GM18511 (cell line): ENCODE measurements around the gene TRPM5.
"Not testable (repeated sequence)": the region's sequence is repeated elsewhere in the genome, so short reads cannot be mapped to it uniquely, and the experiment has no call there.

Source experiments
- ATAC-seq: cut with Tn5 transposase; IDR thresholded peaks from one replicate; pipeline ENCODE4 v1.9.1; 2021; ENCODE audit warnings: mild to moderate bottlenecking, moderate library complexity; ENCODE audit not compliant: unreplicated experiment

The TRPM5 gene

GRCh38 chr11:2443881-2444820, at the start of gene TRPM5:
TRPM5 (minus strand) TSS chr11:2444514; CDS start chr11:2423036, 21,478 bp downstream.
- no peak for ATAC-seq

- no peak for ATAC-seq
These were observed 44.8 kb upstream of the TRPM5 start for GRCh38 chr11:2489083-2489482.

GRCh38 chr11:2488004-2488403, 43.7 kb upstream of the TRPM5 start:
- no peak for ATAC-seq

DNA sequence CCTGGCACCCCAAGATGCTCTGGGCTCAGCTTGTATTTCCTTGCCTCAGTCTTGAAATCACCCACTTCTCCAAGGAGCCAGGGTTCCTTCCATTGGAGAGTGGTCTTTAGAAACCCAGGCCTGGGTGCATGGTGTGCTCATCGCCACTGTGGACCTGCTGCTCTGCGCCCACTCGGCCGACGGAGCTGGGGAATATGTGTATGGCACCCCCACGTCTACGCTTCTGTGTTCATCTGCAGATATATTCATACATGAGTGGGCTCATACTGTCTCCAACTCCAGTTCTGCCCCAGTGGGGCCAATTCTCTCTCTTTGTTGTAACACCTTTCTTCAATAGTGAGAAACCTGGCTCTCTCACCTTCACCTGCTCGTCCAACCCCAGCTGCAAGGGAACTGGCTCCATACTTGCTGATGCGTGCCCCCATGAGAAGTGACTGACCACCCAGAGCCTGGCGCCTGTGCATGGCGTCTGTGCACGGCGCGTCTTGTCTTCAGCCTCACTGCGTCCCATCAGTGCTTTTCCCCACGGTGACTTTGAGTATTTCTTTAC, 40.3 kb upstream of the TRPM5 start:
- no peak for ATAC-seq

DNA sequence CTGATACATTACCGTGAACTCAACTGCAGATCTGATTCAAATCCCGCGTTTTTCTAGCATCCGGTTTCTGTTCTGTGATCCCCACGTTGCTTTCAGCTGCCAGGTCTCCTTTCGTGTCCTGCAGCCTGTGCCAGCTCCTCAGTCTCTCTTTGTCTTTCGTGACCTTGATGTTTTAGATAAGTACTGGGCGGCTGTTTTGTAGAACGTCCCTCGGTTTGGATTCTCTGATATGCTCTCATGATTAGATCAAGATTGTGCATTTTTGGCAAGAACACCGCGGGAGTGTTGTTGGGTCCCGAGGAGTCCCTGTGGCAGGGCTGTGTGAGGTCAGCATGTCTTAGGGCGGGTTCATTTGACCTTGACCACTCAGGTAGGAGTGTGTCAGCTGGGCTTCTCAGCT, 39.1 kb upstream of the TRPM5 start:
- ATAC-seq, result no peak

- ATAC-seq, result no peak
These were observed 38.4 kb upstream of the TRPM5 start for GRCh38 chr11:2482745-2483144.

- ATAC-seq, result no peak
These were observed 37.9 kb upstream of the TRPM5 start for GRCh38 chr11:2482204-2482603.

GRCh38 chr11:2481253-2481652, 36.9 kb upstream of the TRPM5 start:
- ATAC-seq, result no peak

DNA sequence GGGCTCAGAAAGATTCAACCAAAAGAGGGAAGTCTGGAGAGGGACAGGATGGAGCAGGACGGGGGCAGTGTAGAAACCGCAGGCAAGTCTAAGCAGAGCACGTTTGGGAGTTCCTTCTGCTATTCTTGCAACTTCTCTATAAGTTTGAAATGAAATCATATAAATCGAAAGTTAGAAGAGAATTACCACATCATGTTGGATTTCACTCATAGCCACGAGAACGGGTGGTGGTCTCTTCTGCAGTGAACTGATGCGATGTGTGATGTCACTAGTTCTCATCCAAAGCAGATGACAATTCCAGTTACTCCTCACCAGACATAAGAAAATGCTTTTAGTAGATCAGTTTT, 36.5 kb upstream of the TRPM5 start:
- ATAC-seq, result no peak

DNA sequence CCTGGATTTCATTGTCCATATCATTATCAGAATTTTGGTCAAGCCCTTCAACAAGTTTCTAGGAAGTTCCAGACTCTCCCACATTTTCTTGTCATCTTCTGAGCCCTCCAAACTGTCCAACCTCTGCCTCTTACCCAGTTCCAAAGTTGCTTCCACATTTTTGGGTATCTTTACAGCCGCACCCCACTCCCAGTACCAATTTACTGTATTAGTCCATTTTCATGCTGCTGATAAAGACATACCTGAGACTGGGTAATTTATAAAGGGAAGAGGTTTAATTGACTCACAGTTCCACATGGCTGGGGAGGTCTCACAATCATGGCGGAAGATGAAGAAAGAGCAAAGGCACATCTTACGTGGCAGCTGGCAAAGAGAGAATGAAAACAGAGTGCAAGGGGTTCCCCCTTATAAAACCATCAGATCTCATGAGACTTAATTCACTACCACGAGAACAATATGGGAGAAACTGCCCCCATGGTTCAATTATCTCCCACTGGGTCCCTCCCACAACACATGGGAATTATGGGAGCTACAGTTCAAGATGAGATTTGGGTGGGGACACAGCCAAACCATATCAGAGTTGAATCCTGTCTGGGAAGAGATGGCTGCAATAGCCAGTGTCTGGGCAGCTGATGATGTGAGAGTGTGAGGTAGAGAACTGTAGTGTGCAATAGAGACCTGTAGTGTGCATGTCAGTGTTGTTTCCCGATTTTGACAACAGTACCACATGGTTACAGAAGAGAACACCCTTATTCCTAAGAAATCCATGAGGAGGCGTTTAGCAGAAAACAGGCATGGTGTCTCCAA, 36.0 kb upstream of the TRPM5 start:
- not testable (repeated sequence) for ATAC-seq

GRCh38 chr11:2477936-2478335, 33.6 kb upstream of the TRPM5 start:
- ATAC-seq, result no peak

GRCh38 chr11:2477254-2477653, 32.9 kb upstream of the TRPM5 start:
- ATAC-seq, result no peak

DNA sequence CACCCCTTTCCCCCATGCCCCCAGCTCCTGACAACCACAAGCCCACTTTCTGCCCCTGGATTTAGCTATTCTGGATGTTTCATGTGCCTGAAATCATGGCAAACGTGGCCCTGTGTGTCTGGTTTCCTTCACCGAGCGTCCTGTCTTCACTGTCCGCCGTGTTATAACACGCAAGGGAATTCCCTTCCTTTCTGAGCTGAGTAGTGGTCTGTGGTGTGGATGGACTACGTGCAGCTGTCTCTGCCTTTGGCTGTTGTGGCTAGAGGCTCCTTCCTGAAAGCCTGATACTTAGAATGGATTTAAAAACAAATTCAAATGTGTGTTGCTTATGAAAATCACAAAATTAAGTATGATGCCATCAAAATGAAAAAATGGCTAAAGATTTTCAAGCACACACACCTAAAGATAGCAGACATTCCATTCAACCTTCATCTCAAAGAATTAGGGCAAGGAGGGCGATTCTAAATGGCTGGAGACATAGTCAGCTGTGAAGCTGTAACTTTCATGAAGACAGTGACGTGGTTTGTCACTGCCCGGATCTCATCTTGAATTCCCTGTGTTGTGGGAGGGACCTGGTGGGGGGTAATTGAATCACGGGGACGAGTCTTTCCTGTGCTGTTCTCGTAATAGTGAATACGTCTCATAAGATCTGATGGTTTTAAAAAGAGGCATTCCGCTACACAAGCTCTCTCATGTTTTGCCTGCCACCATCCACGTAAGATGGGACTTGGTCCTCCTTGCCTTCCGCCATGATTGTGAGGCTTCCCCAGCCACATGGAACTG, 31.0 kb upstream of the TRPM5 start:
- no peak for ATAC-seq

DNA sequence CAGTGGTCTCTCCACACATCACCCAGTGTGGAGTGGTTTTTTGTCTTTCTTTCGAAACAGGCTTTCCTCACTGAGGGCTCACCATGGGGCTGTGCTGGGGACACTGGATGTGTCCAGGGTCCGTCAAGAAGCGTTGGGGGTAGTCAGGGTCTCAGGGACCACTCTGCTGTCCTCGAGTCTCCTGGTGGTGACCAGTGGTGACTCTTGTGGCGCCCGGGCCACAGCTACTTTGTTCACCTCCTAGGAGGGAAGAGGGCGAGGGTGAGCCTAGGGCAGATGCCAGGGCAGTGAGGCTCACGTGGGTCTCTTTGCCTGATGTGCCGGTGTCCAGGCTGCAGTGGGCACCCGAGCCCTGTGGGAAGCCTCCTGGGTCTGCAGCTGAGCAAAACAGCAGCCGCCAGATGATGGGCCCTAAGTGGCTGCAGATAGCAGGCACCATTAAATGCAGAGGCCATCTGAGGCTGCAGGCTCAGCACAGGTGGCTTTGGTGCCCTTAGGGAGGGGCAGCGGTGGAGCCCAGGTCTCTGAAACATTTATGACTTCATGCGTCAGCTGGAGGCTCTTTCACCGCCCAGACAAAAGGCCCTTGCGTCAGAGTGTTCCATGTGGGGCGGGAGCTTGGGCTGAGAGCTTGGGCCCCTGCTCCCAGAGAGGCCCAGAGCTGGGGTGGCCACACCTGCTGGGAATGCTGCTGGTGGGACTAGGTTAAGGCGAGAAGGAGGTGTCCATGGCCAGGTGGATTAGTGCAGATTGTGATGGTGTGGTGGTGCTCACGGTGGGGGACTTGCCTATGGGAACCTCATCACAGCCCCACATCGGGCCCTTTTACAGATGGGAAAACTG, 30.0 kb upstream of the TRPM5 start:
- ATAC-seq, result no peak

- ATAC-seq, result no peak
These were observed 29.2 kb upstream of the TRPM5 start for GRCh38 chr11:2473361-2474058.

DNA sequence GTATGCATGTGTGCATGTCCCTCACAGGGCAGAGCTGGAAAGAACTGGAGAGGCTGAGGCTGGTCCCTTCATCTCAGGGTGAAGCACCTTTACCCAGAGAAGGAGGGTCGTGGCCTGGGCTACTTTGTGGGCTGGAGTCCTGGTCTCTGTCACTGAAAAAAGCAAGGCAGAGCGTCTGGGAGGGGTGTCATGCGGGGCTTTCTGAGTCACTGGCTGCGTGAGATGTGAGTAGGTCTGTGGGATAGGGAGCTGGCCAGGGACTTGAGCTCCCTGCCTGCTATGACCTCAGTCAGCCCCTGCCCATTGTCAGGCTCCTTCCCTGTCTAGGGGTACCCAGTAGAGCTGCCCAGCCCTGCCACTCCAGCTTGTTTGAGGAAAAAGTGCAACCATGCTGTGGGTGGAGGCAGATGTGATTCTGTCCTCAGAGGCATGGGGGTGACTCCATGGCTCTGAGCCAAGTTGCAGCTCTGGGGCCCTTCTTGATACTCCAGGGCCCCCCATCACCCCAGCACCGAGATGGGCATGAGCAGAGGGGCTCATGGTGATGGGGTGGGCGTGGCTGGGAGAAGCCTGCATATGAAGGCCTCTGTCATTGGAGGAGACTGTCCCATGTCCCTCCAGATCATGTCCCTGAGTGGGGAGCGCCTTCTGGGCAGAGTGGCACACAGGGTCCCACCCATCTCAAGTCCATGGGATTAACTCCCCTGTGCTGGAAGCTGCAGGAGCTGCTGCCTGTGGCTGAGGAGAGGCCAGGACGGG, 28.3 kb upstream of the TRPM5 start:
- no peak for ATAC-seq

GRCh38 chr11:2471804-2472096, 27.4 kb upstream of the TRPM5 start:
- ATAC-seq, result no peak

DNA sequence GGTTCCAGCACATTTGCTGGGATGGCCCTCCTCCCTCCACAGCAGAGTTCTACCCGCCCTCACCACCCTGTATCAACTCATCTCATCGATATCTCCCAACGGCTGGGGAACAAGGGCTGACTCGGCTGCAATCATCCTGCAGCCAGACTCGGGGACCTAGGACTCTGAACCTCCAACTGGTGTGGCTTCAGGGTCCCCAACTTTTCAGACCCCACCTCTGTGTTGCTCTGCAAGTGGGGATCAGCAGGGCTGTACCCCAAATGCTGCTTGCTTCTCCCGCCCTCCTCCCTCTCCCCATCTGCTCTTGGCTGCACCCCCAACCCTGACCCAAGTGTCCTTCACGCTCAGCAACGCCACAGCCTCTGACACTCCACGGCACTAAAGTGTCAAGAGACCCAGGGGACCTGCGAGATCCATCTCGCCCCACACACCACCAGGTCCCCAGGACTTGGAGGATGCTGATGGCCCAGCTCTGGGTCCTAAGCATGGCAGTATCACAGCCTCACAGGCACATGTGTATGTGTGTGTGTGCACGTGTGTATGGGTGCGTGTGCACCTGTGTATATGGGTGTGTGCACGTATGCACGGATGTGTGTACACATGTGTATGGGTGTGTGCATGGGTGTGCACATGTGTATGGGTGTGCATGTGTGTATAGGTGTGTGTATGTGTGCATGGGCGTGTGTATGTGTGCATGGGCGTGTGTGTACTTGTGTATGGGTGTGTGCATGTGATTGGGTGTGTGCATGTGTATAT, 26.9 kb upstream of the TRPM5 start:
- no peak for ATAC-seq
